Spleen (tissue), 11 donors: ENCODE results near the gene FAM53B. TPM values are rescaled to one million over a fixed set of nuclear protein-coding genes. Genes with fewer than 3 reads are reported as not detected.

Source experiments
- DNase-seq: peaks from one replicate; pipeline ENCODE4 v3.0.0-alpha.2; 2020
- H3K27ac ChIP-seq, 8 donors: fragments of 200-600 bp; sonication (generic) in 7 of 8; 1 replicate in 4 of 8; 2 replicates in 4 of 8; pipeline versions ENCODE4 v1.5.0 to v1.8.0; 2016 to 2021; ENCODE audit warnings: inconsistent platforms in 4 of 8, mild to moderate bottlenecking in 4 of 8, moderate library complexity in 1 of 8
- H3K27me3 ChIP-seq, 7 donors: fragments of 200-600 bp; sonication (generic) in 6 of 7; replicated peaks in 1 of 7; 1 replicate in 4 of 7; 2 replicates in 3 of 7; pipeline versions ENCODE4 v1.5.0 to v1.8.0; 2016 to 2021; ENCODE audit warnings: inconsistent platforms in 3 of 7, mild to moderate bottlenecking in 1 of 7
- H3K36me3 ChIP-seq, 6 donors: fragments of 200-600 bp; sonication (generic) in 5 of 6; 1 replicate in 4 of 6; 2 replicates in 2 of 6; pipeline versions ENCODE4 v1.5.0 to v1.8.0; 2016 to 2021; ENCODE audit warnings: inconsistent platforms in 2 of 6
- H3K4me1 ChIP-seq, 6 donors: fragments of 200-600 bp; sonication (generic) in 5 of 6; 1 replicate in 3 of 6; 2 replicates in 3 of 6; pipeline versions ENCODE4 v1.5.0 to v1.8.0; 2016 to 2021; ENCODE audit warnings: inconsistent platforms in 3 of 6
- H3K4me3 ChIP-seq, 8 donors: fragments of 200-600 bp; sonication (generic) in 7 of 8; 1 replicate in 4 of 8; 2 replicates in 4 of 8; pipeline versions ENCODE4 v1.5.0 to v1.8.0; 2016 to 2021; ENCODE audit warnings: inconsistent platforms in 4 of 8, mild to moderate bottlenecking in 4 of 8, moderate library complexity in 2 of 8
- H3K9me3 ChIP-seq, 8 donors: fragments of 200-600 bp; sonication (generic) in 7 of 8; 1 replicate in 4 of 8; 2 replicates in 4 of 8; pipeline versions ENCODE4 v1.5.0 to v1.8.0; 2016 to 2021; ENCODE audit warnings: inconsistent platforms in 4 of 8
- POLR2A ChIP-seq, 3 donors: fragments of 450-650 bp; IDR thresholded peaks; one replicate each; pipeline ENCODE4 v1.5.1; 2017; ENCODE audit warnings: antibody characterized with exemption in 3 of 3, mild to moderate bottlenecking in 1 of 3
- POLR2AphosphoS5 ChIP-seq, 3 donors: sonication (generic); formaldehyde crosslinking; IDR thresholded peaks; one replicate each; pipeline ENCODE4 v1.5.1; 2017; ENCODE audit warnings: antibody characterized with exemption in 3 of 3
- WGBS, 5 donors: extraction: QIAGEN DNeasy Blood & Tissue Kit in 3 of 5; methylation state at CpG; one replicate each; pipeline versions ENCODE4 v1.1.5 to v1.1.7; 2013 to 2018; 5-methylcytosine and 5-hydroxymethylcytosine counted together
- intact Hi-C: fragments of 100-400 bp; cut with DNase I; formaldehyde crosslinking; loops from one replicate; pipeline ENCODE4 v1.15.0; 2023; ENCODE audit warnings: low total_unique reads
- polyA plus RNA-seq, 3 donors: library from polyadenylated mRNA; stranded (reverse); fragments of 200-250 nt; gene quantifications; one replicate each; pipeline ENCODE4 v1.2.1, GENCODE V29; 2013
- total RNA-seq, 7 donors: library from RNA; depleted of rRNA in 3 of 7; stranded (reverse); fragments of >200 nt in 3 of 7; fragmentation: NEBNext Ultra II Directional in 4 of 7; extraction: Animal tissue kit (Norgen Biotek cat#: 25700) in 4 of 7; gene quantifications; one replicate each; pipeline versions ENCODE4 v1.1.0 to v1.2.1, GENCODE V29; 2016 to 2021
- TF ChIP-seq, protein P1 (sequence below), 11 experiments: fragments of 200-600 bp in 7 of 11; fragments of 450-650 bp in 4 of 11; sonication (generic) in 4 of 11; IDR thresholded peaks in 8 of 11; conservative IDR thresholded peaks in 3 of 11; 1 replicate in 7 of 11; 2 replicates in 4 of 11; pipeline versions ENCODE4 v1.4.0 to v1.8.0; 2016 to 2021; ENCODE audit warnings: antibody characterized with exemption in 11 of 11, inconsistent platforms in 4 of 11, mild to moderate bottlenecking in 1 of 11
- donor health status: healthy with polysubstance abuse.
- donor health status: DM: no; HTN: no; CAD: no; lungs with moderate emphysema.
- donor health status: DM: no; HTN: no; CAD: no.
- donor health status: Bipolar disorder and iron deficiency.
- donor health status: healthy.
- donor health status: DM: no; HTN: no; CAD: no.
- donor health status: DM: yes; HTN: yes; CAD: no.

Gene FAM53B
- total and polyA plus RNA-seq, 10 donors, result 13.3 to 94.0 (median 56.2) TPM

DNA sequence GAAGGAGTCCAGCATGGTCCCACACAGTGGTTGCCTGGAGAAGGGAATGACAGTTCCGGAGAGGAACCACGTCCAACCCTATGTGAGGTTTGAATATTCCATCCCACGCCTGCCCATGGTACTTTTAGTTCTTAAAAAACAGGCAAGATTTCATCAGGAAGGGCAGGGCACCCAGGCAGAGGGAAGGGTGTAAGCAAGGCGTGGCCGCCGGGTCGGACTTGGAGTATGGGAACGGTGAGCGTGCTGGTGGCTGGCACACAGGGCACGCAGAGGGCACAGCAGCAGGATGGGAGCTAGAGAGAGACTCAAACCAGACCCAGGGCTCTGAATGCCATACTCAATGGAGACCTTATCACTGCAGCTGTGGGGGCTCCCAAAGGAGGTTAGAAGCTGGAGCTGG is 34.3 kb downstream of the FAM53B start:
- Histone ChIP-seq H3K36me3 (peaks cover 0 to 28% (median 12%) of the 10 kb centered on the region in 6 donors), H3K4me1 (peaks cover 76 to 100% (median 96%) of the 10 kb centered on the region in 6 donors), H3K27ac (peak overlapping the region in 7 of 8 donors; percentile 71 to 95 (median 87)), H3K9me3 (no peaks in the 10 kb centered on the region), H3K27me3 (no peaks in the 10 kb centered on the region), H3K4me3 (no peak overlapping the region)
- WGBS, 5 donors, result 69 to 75% (median 71%) methylated on average over 10 of the region's 10 CpGs
- intact Hi-C loops, result loop anchor here (10.0 kb wide), 1 partner anchor 45 kb away; no protein-coding TSS in a partner anchor
- peak; percentile 79 for DNase-seq
- TF ChIP-seq POLR2AphosphoS5 (IDR thresholded peaks at IDR 0.05) (peak; percentile 34 to 71 (median 41)), POLR2A (IDR thresholded peaks at IDR 0.05) (no peak)
- TF ChIP-seq, protein P1, sequence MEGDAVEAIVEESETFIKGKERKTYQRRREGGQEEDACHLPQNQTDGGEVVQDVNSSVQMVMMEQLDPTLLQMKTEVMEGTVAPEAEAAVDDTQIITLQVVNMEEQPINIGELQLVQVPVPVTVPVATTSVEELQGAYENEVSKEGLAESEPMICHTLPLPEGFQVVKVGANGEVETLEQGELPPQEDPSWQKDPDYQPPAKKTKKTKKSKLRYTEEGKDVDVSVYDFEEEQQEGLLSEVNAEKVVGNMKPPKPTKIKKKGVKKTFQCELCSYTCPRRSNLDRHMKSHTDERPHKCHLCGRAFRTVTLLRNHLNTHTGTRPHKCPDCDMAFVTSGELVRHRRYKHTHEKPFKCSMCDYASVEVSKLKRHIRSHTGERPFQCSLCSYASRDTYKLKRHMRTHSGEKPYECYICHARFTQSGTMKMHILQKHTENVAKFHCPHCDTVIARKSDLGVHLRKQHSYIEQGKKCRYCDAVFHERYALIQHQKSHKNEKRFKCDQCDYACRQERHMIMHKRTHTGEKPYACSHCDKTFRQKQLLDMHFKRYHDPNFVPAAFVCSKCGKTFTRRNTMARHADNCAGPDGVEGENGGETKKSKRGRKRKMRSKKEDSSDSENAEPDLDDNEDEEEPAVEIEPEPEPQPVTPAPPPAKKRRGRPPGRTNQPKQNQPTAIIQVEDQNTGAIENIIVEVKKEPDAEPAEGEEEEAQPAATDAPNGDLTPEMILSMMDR (IDR thresholded peaks at IDR 0.05 in 8 of 11, conservative IDR thresholded peaks at IDR 0.05 in 3 of 11), result no peak

- peaks cover 0 to 36% (median 15%) of the 10 kb centered on the region in 6 donors for H3K36me3 ChIP-seq
- TF ChIP-seq, protein P1 (IDR thresholded peaks at IDR 0.05 in 8 of 11, conservative IDR thresholded peaks at IDR 0.05 in 3 of 11), result no peak
- no peak for TF ChIP-seq POLR2AphosphoS5 (IDR thresholded peaks at IDR 0.05)
- TF ChIP-seq POLR2A (IDR thresholded peaks at IDR 0.05), result no peak
- intact Hi-C loops, result no loop called here
- no peaks in the 10 kb centered on the region for H3K9me3 ChIP-seq
- H3K4me3 ChIP-seq, result peak overlapping the region in 1 of 8 donors; percentile 40
- H3K27ac ChIP-seq, result peak overlapping the region; percentile 32 to 95 (median 86)
- WGBS, 5 donors, result 65 to 83% (median 75%) methylated on average over 10 to 11 of the region's 11 CpGs
- peak; percentile 67 for DNase-seq
- peaks cover 78 to 100% (median 96%) of the 10 kb centered on the region in 6 donors for H3K4me1 ChIP-seq
- H3K27me3 ChIP-seq, result no peaks in the 10 kb centered on the region
Observed at GRCh38 chr10:124708922-124709520, 35.2 kb downstream of the FAM53B start.

- Histone ChIP-seq H3K27me3 (no peaks in the 10 kb centered on the region), H3K36me3 (peaks cover 0 to 44% (median 15%) of the 10 kb centered on the region in 6 donors), H3K4me3 (peak overlapping the region in 1 of 8 donors; percentile 40), H3K4me1 (peaks cover 78 to 100% (median 96%) of the 10 kb centered on the region in 6 donors), H3K27ac (peak overlapping the region; percentile 32 to 95 (median 86)), H3K9me3 (no peaks in the 10 kb centered on the region)
- no peak for TF ChIP-seq POLR2A (IDR thresholded peaks at IDR 0.05)
- TF ChIP-seq POLR2AphosphoS5 (IDR thresholded peaks at IDR 0.05), result no peak
- TF ChIP-seq, protein P1 (IDR thresholded peaks at IDR 0.05 in 8 of 11, conservative IDR thresholded peaks at IDR 0.05 in 3 of 11), result no peak
- DNase-seq, result peak; percentile 54
- WGBS, 5 donors, result 54 to 76% (median 66%) methylated on average over 9 of the region's 9 CpGs
- intact Hi-C loops, result no loop called here
Observed at GRCh38 chr10:124708246-124708779, 35.9 kb downstream of the FAM53B start.

DNA sequence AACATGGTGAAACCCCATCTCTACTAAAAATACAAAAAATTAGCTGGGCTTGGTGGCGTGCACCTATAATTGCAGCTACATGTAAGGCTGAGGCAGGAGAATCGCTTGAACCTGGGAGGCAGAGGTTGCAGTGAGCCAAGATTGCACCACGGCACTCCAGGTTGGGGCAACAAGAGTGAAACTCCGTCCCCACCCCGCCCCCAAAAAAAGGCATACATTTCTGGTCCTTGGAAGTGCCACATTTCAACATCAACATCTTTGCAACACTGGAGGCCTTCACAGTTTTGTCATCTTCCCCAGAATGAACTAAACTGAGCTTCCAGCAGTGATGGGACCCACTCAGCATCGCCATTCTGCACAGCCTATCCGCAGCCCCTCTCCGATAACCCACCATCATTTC is 36.6 kb downstream of the FAM53B start:
- Histone ChIP-seq H3K27me3 (no peaks in the 10 kb centered on the region), H3K27ac (peak overlapping the region in 7 of 8 donors; percentile 71 to 95 (median 87)), H3K4me3 (peak overlapping the region in 1 of 8 donors; percentile 40), H3K4me1 (peaks cover 83 to 100% (median 98%) of the 10 kb centered on the region in 6 donors), H3K9me3 (no peaks in the 10 kb centered on the region), H3K36me3 (peaks cover 0 to 50% (median 15%) of the 10 kb centered on the region in 6 donors)
- 58 to 88% (median 75%) methylated on average over 8 of the region's 8 CpGs for WGBS, 5 donors
- peak; percentile 73 for DNase-seq
- no peak for TF ChIP-seq POLR2A (IDR thresholded peaks at IDR 0.05)
- TF ChIP-seq POLR2AphosphoS5 (IDR thresholded peaks at IDR 0.05), result no peak
- TF ChIP-seq, protein P1 (IDR thresholded peaks at IDR 0.05 in 8 of 11, conservative IDR thresholded peaks at IDR 0.05 in 3 of 11), result no peak
- intact Hi-C loops, result no loop called here
